NCI-H510A (cell line): Measurements from ENCODE around the gene BTBD8.

Experiments
- DNase-seq: peaks from one replicate; lab custom pipeline; 2025; lab: John Stamatoyannopoulos, UW

The BTBD8 gene

DNA sequence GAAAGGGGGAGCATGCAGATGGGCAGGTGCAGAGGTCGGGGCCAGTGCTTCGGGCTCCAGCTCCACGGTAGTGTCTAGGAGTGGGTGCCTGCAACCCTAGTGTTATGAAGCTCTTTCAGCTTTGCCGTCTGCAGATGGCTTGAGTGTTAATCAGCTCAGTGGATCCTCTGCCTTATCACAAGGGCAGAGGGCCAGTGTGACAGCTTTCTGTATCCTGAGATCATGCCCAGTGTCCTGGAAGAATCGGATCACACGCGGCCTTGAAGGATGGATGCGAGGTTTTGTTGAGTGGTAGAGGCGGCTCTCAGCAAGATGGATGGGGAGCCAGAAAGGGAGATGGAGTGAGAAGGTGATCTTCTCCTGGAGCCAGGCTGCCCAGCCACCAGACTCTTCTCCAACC, 112.1 kb downstream of the BTBD8 start:
- DNase-seq = no peak

DNA sequence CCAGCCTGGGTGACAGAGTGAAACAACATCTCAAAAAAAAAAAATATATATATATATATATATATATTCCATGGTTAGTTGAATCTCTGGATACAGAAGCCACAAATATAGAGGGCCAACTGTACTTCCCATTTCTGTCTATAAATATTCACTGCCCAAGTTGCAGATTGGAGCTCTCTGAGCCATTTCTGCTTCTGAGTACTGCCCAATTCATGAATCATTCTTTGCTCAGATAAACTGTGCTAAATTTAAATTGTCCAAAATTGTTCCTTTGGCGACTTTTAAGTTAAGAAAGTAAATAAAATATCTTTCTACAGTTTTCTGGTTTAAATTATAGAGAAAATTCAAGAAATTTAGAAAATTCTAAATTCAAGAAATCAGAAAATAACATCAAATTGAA, 114.4 kb downstream of the BTBD8 start:
- DNase-seq = no peak

DNA sequence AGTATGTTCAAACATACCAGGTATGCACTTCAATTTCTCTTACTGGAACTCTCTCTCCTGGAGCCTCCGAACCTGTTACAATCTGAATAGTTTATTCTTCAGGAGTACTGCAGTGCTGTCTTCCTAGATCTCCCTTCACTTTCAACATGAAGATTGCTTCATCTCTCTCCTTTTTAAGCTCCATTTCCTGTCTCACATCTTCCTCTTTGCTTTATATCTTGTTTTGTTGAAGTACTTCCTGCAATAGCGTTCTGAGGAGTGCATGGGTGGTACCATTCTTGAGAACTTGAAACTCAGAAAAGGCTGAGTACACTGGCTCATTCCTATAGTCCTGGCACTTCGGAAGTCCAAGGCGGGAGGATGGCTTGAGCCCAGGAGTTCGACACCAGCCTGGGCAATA, 121.8 kb downstream of the BTBD8 start:
- no peak for DNase-seq

DNA sequence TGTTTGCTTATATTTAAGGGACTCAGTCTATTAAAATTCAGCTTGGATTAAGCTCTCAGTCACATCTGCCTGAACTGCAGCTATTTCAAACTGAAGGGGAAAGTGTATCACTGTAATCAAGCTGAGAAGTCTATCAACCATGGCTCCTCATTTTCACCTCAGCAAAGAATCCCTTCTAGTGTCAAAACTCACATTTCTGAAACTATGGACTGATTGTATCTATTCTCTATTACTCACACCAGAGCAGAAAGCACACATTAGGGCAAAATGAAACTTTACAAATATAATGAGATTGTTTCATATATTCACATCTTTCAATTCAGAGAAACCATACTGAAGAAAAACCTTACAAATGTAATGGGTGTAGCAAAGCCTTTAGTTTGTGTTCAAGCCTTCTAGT, 123.0 kb downstream of the BTBD8 start:
- DNase-seq = no peak

DNA sequence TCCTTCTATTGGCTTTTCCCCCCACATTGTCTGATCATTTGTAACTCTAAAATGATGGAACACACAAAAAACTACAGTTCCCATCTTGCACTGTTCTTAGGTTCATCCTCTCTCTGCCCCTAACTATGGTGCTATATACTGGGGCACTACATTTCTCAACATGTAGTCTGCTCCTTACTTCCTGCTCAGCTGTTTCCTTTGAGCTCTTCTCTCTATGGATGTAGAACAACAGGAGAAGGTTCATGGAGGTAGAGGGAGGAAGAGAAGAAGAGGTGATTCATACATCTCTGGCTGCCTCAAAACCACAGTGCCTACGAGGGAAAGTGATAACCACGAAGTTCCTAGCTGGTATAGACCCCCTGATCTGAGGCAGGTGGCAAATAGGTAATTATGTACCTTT, 130.6 kb downstream of the BTBD8 start:
- no peak for DNase-seq

DNA sequence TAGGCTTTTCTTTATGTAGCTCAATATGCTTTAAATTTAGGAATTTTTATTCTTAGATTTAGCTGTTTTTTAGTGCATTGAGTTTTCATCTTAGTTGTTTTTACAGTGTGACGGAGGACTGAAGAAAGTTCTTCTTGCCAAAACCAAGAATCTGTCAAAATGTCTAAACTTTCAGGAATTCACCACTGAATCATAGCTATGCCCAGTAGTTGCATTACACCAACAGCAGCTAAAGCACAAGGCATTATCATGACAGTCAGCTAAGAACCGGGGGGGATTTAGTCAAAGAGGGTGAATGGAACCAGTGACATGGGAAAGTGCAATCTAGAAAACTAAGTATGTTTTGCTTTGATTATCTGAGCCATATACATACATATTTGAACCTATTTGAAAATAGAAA, 131.0 kb downstream of the BTBD8 start:
- no peak for DNase-seq

DNA sequence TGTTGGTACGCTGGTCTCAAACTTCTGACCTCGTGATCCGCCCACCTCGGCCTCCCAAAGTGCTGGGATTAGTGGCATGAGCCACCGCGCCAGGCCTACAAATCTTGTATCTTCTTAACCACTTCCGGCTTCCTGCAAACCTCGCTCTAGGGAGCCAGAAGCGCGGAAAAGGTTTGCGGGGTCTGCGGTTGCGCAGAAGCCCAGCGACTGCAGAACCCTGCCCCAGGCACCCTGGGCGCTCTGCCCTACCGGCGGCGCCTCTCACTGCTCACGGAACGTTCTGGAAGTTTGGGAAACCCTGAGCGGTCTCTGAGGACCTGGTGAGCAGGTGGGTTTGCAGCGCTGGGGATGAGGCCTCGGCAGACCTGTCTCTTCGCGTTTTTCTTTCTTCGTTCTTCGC, 137.6 kb downstream of the BTBD8 start, which contains the start of gene C1orf146:
C1orf146 (plus strand) TSS at position 195 of the 400 bp plus-strand sequence. CDS start 13,506 bp downstream, outside the sequence.
- no peak for DNase-seq

DNA sequence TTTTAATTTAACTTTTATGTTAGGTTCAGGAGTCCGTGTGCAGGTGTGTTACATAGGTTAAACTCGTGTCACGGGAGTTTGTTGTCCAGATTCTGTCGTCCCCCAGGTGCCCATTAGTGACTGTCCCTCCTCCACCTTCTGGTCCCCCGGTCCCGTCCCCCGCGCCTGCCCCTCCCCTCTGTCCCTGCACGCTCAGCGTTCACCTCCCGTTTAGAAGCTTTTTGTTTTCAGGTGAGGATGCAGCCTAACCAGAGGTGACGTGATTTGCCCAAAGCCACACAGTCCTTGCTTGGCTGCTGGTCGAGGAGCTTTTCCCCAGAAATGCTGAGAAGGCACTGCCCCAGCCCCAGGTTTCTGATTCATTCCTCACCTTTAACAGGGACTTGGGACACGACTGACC, 138.4 kb downstream of the BTBD8 start:
- no peak for DNase-seq

DNA sequence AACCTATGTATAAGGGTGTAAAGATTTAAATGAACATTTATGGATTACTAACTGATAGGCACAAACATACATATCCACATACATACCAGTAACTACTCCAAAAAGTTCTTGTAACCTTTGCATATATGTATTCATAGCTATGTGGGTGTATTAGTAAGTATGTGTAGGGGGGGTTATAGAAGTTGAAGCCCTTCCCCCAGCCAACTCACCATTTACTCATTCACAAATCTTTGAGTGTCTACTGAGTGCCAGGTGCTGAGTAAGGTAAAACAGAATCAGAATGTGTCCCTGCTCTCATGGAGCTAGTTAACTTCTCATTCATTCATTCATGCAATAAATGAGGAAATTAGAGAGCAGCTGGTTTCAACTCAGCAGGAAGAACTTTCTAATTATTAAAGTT, 138.9 kb downstream of the BTBD8 start:
- no peak for DNase-seq

DNA sequence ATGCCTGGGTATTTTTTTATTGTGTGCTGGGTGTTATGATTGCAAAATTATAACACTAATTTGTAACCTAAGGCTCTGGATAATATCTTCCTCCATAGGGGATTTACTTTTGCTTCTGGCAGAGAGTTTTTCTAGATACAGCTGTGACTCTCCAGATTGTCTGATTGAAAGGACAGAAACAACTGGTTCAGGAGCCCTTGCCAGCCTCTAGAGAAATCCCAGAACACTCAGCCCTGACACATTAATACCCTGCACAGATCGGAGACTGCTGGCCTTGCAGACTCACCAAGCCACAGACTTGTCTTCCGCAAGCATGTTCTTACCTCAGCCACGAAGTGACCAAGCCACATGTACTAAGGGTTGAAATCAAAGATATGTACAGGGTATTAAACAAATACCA, 148.3 kb downstream of the BTBD8 start:
- no peak for DNase-seq

DNA sequence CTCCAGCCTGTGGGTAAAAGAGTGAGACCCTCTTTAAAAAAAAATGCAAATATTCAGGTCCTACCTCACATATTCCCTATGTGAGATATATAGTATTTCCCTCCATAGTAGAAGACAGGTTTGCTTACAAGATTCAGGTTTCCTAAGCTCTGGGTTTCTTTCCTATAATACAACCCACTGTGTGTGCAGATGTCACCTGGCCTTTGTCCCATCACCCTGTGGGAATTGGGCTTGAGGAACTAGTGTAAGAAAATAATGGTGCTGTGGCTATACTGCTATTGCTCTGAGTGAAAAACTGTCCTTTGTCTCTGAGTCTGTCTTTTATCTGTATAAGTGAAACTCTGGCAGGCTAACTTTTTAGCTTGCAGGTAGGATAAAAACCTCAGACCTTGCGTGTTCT, 150.6 kb downstream of the BTBD8 start:
- no peak for DNase-seq
